Stimulated activated CD4-positive, alpha-beta T cell treated with anti-CD3 and anti-CD28 coated beads, Interleukin-1b, Interleukin-23, amount 100 ng/mL, for 24 hours (primary cell): Measurements from ENCODE around the gene TMEM18.
"Not testable (repeated sequence)": the region's sequence is repeated elsewhere in the genome, so short reads cannot be mapped to it uniquely, and the experiment has no call there.

ENCODE experiments used
- DNase-seq, 4 experiments: peaks; one replicate each; pipeline ENCODE4 v3.0.0-alpha.2; 2020; ENCODE audit warnings: low read depth in 4 of 4, low spot score in 1 of 4

The TMEM18 gene

DNA sequence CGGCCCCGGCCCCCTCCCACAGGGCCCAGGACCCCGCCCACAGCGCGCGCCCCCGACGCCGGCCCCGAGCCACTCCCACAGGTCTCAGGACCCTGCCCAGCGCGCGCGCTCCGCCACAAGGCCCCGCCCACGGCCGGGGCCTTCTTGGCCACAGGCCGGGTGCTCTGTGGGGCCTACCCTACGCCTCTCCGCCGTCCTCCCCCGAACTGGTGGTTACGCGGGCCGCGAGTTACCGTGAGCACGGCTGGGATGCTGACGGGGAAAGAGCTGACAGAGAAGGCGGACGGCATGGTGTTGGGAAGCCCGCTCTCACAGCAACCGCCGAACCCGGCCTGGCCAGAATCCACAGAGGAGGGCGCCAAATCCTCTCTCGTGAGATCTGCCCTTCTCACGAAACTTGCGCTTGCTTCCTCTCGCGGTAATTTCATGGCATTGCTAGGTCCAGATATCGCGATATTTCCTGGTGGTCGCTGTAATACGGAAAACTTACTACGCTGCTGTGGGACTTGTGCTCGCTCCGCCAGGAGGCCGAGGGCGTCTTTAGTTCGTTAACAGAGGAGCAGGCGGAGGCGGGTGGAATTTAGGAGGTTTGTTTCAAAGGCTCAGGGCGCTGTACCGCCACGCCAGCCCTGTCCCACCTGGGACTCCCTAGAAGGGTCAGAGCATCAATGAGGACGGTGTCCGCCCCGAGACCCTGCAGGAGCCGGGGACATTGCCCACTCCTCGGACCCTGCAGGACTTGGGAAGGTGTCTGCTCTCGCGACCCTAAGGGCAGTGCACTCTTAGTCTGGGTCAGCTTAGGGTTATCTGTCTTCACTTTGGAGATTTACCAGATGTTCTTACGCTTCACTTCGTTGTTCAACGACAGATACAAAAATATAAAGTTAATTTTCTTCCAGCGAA lies at the start of gene TMEM18:
Gene TMEM18 (minus strand): TSS at position 351 of the 903 bp plus-strand sequence. CDS start 61 bp downstream, at position 290.
- peak; percentile 67 to 90 (median 82) for DNase-seq

DNA sequence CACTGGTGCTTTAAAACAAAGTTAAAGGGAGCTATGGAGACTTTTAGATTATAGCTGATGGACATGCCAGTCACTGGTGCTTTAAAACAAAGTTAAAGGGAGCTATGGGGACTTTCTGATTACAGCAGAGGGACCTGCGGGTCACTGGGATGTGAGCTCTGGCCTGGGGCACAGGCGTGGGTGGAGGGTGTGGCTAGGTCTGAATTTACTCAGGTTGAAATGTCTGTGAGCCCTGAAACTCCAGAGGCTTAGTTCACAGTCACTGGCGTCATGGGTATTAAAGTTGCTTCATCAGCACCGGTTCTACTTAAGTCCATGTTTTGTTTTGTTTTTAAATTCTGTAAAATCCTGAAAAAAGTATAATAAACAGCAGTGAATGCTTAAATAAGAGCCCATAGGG lies 49.0 kb upstream of the TMEM18 start:
- no peak for DNase-seq

DNA sequence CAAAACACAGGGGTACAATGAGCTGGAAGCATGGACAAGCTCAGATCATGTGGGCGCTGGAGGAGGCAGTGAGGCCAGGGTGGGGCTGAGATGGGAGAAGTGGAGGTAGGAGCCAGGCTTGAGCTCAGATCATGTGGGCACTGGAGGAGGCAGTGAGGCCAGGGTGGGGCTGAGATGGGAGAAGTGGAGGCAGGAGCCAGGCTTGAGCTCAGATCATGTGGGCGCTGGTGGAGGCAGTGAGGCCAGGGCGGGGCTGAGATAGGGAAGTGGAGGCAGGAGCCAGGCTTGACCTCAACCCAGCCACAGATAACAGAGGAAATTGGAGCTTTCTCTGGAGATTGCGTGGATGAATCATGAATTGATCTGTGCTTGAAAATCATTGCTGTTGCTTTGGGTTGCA lies 48.3 kb upstream of the TMEM18 start:
- DNase-seq = no peak

DNA sequence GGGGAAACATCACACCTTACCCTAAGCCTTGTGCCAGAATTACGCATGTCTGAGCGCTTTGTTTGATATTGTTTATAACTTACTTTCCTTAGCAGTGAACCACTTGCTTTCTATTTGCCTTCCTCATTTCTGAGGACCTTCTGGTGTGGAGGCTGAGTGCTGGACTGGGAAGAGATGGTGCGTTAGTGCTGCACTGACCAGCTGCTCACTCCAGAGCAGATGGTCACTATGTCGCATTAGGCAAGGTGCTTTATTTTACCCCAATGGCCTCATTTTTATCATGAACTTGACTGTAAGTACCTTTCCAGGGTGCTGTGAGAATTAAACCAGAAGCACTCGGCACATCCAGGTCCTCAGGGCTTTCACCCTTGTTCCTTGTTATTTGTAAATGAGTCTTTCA lies 46.6 kb upstream of the TMEM18 start:
- DNase-seq = no peak

DNA sequence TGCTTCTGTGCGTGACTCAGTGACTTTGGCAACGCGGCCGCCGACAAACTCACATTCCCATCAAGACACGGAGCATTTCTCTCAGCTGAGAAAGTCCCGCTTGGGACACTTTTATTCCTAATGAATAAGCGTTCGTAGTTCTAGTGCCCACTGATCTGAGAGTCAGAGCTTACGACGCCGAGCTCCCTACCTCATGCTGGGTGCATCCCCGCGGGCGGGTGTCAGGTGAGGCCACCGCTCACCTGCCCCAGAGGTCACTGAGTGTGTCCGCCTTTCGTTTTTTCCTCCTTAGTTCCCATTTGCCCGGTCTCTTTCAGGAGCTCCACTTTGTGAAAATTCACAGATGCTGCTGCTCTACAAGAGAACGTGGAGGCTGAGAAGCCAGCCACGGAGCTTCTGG lies 43.6 kb upstream of the TMEM18 start:
- no peak for DNase-seq

DNA sequence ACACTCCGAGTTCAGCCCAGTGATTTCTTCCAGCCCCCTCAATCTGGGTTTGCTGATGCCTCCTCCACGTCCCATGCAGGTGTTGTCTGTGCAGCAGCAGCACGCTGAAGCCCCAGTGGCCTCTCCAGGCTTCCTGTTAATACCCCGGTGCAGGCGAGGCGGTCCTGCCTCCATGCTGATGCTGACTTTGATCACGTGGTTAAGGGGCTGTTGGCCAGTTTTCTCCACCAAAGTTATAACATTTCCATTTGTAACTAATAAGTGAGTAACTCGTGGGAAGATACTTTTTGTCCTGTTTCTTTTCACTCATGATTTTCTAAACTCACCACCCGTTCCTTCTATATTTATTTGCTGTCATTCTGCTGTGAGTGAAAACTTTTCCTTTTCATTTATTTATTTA lies 42.5 kb upstream of the TMEM18 start:
- no peak for DNase-seq

DNA sequence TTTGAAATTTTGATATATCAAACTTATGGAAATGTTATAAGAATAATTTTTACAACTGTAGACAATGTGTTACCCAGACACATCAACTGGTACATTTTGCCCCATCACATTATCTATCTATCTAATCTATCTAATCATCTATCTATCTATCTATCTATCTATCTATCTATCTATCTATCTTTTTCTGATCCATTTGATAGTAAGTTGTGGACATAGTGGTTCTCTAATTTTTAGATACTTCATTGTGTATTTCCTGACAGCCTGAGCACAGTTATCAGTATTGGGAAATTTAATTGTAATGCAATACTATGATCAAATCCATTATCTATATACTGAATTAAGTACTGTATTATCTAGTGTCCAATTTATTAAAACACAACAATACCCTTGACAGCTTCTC lies 42.0 kb upstream of the TMEM18 start:
- DNase-seq = no peak

DNA sequence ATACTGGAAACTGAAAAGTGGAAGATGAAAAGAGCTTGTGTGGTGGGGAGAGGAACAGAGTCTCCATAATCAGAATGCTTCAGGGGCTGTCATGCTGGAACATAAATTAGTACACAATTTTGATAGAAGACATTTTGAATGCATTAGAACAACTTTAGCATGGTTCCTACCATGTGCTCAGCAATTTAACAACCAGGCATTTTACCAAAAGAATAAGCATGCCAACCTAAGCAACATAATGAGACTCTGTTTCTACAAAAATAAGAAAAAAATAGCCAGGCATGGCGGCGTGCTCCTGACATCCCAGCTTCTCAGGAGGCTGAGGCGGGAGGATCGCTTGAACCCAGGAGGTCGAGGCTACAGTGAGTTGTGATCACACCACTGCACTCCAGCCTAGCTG lies 40.5 kb upstream of the TMEM18 start:
- DNase-seq = no peak

DNA sequence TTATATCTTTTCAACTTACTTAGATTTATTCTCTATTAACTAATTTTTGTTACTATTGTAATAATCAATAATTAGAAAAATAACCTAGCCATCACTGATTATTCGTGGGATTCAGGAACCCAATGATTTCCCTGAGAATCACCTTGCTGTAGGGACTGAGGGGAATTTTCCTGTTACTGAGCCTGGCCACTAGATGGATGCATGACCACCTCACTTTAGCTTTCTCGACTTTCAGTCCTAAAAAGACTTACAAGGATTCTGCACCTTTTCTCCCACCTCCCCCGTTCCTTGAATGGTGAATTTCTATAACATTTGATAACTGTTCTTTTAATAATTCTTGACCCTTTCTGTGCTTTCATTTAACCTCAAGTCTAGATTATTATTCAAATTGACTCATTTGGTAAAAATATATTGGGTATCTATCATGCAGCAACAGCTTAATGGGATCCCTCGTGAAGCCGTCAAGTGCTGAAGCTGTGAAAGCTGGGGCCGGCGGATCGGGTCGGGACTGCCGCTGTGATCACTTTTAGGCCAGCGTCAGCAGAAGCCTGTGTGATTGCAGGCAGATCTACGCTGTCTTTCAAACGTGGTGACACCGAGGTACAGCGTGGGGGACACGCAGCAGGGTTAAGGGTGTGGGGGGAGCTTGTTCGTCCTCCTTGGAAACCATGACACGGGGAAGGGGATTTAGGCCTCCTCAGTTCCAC lies 38.8 kb upstream of the TMEM18 start:
- no peak for DNase-seq

DNA sequence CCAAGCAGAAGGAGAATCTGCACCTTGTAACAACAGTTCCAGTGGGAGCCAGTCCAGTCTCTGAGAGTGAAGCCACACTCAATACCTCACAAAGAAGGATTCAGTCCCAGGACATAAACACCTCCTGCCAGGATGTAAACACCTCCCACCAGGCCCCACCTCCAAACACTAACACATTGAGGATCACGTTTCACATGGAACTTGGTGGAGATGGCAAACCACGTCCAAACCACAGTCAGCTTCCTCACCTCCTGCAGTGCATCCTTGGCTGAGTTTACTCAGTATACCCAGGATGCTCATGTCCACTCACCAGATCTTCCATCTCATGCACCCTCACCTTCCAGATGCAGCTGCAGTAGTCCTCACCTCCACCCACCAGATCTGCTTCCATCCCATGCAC lies 37.8 kb upstream of the TMEM18 start:
- no peak for DNase-seq

DNA sequence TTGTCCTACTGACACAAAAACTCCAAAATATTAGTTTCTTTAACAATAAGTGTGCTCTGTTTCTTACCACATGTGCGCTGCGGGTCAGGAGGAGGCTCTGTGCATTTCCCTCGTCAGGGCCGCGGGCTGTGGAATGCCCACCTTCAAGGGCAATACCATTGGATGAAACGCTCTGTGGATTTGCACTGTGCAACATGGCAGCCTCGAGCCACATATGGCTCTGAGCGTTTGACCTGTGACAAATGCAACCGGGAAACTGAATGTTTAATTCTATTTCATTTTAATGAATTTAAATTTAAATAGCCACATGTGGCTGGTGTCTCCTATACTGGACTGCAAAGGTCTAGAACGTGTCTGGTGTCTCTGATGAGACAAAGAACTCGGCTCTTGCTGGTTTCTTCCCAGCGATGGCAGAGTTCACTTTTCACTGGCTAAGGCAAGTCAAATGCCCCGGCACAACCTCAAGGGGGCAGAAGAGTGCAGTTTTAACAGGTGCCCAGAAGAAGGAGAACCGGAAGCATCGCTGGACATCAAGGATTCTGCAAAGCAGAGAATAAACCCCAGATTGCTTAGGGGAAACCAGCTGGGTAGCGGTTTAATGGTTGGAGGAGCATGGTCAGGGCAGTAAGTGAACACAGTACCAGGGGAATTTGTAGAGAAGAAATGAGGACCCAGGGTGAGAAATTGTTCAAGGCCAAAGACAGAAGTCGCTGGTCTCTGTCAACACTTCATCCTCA lies 37.0 kb upstream of the TMEM18 start:
- DNase-seq = peak in 1 of 4 experiments; percentile 35

DNA sequence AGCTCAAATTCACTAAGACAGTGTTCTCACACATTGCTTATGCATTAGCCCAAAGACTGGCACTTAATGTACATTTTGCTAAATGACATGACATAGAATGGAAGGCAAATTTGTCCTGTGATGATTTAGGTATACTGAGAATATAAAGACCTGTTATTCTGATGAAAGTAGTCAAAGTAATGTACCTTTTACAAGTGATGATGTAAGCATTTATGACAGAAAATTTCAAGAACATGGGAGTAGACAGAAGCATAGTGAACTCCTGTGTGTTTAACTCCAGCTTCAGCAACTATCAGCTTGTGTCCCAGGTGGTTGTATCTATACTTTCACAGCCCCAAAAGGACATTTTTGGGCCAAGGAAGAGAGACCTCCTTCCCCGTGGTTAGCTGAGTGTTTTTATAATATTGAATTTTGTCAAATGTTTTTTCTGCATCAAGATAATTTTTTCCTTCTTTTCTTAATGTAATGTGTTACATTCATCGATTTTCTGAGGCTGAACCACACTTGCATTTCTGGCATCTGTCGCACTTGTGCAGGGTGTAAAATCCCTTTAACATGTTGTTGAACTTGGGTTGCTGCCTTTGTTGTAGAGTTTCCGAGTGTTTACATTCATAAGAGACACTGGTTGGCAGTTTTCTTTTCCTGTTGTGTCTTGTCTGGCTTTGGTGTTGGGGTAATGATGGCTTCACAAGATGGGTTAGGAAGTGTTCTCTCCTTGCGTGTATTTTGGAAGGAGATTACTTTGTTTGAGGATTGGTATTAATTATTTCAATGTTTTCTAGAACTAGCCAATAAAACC lies 33.9 kb upstream of the TMEM18 start:
- DNase-seq = no peak

DNA sequence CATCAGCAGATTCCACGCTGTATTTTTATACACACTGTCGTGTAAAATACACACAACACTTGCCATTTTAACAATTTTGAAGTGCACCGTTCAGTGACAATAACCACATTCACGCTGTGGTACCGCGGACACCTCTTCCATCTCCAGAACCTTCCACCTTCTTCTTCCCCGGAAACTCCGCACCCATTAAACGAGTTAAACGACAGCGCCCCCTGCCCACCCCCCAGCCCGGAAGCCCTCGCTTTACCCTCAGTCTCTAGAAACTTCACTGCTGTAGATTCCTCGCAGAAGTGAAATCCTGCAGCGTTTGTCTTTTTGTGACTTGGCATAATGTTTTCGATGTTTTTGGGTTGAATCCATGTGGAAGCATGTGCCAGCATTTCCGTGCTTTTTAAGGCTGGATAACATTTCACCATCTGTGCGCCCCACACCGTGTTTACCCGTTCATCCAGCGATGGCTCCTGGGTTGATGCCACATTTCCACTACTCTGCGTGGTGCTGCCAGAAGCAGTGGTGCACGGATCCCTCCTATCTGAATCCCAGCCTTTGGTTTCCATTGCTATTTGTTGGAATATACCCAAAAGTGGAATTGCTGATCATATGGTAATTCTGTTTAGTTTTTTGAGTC lies 32.0 kb upstream of the TMEM18 start:
- no peak for DNase-seq

DNA sequence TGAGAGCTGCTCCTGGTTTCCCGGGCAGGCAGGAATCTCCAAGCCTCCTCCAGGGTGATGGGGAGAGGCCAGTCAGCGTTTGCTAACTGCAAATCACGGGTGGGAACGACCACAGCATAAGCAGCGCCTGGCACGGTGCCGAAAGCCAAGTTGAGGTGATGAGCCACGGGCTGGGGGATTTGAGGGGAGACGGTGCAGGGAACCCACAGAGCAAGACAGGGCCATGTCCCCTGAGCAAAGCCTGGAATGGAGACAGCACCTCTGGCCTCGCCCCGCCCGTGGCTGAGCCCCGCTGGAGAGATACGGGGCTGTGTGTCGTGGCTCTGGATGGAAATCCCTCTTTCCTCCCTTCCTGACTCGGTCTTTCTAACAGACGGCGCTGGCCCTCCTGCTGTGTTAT lies 31.5 kb upstream of the TMEM18 start:
- no peak for DNase-seq

DNA sequence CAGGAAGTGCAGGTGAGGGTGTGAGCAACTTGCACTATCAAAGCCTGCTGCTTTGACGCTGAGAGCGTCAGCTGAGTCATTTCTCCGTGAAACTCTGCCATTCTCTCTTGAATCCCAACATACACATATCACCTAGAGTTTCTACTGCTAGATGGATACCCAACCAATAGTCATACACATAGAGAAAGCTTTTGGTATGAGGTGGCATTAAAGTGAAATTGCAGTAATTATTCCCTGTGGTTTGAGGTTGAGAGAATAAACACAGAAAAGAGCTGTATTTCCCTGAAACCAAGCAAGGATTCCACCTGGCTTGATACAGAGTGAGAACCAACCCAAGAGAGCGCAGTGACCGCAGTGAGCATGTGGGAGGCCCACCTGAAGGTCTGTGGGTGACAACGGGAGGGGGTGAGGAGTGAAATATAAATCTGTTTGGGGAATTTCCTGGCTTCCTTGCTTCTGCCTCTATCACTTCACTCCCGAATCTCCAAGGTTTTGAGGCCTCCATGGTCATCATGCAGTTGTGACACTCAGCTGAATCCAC lies 28.8 kb upstream of the TMEM18 start:
- peak in 1 of 4 experiments; percentile 13 for DNase-seq

DNA sequence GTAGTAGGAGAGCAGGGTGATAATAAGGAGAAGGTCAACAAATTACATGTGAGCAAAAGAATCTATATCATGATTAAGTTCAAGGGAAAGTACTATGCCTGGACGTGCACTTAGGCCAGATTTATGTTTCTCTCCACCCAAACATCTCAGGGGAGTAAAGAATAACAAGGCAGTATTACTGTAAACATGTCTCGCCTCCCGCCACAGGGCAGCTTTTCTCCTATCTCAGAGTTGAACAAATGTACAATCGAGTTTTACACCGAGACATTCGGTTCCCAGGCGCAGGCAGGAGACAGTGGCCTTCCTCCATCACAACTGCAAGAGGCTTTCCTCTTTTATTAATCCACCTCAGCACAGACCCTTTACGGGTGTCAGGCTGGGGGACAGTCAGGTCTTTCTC lies 25.6 kb upstream of the TMEM18 start:
- not testable (repeated sequence) for DNase-seq

DNA sequence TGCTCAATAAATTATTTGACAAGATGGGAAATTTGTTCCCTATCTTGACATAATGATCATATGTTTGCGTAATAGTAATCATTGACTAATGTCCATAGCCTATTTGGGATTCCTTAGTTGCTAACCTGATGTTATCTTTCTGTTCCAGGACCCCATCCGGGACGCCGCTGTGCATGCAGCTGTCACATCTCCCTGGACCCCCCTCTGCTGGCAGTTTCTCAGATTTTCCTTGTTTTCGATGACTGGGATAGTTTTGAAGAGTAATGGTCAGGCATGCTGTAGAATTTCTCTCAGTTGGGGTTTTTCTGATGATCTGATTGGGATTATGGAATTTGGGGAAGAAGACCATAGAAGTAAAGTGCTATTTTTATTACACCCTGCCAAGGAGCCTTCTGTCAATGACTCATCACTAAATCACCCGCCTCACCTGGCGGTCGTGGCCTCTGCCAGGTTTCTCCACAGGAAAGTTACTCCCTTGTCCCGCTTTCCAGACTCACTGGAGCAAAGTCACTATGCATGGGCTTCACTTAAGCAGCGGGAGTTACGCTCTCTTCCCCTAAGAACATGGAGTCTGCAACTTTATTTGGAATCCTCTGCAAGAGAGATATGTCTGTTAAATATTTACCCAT lies 19.9 kb upstream of the TMEM18 start:
- DNase-seq = no peak

DNA sequence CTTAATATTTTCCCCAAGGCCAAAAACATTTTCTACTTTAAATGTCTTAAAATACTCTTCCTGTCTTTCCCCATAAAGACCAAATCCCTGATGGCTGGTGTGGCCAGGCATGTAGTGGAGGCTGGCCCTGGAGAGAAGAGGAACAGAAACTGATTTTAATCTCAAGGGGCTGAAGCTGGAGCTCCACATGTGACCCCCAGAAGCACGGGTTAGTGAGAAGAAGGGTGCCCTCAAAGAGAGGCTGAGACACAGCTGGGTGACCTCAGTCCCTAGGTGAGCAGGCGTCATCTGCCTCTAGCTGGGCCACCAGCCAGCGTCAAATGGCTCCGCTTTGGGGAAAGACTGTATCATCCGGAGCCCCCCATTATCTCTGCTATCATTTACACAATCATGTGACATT lies 19.3 kb upstream of the TMEM18 start:
- DNase-seq = no peak

DNA sequence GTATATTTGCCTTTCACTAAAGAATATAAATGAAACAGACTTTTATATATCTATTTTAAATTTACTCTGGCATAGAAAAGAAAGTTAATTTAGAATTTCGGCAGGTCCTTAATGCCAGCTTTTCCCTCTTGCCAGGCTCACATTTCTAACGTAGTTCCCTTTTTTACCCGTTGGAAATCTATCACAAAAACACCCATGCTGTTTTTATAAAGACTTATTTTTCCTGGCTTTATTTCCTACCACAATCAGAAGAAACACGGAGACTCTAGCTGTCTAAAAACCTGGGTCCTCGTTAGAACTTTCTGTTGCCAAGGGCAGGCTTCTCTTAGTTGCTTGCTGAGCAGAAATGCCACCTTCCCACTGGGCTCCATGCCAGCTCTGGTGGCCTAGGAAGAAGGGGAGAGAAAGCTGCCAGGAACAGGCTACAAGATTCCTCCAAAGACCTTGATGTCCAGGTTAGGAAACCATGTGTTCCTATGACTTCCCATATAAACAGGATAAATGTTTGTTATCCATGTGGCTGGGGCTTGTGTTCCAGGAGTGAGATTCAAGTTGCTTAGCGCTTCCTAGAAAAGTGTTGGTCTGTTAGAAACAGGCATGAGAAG lies 17.8 kb upstream of the TMEM18 start:
- DNase-seq = no peak
